Tongue (tissue), 2 donors: ENCODE results near the gene FGF1. TPM values are rescaled to one million over a fixed set of nuclear protein-coding genes. Genes with fewer than 3 reads are reported as not detected.

ENCODE experiments used
- DNase-seq: peaks from one replicate; pipeline ENCODE4 v3.0.0-alpha.2; 2015
- total RNA-seq: library from RNA; depleted of rRNA; stranded (reverse); fragments of >200 nt; gene quantifications from one replicate; pipeline ENCODE4 v1.2.3, GENCODE V29; 2014

FGF1 gene
- total RNA-seq, 1 donor from 2014 or later, result 8.7 TPM

DNA sequence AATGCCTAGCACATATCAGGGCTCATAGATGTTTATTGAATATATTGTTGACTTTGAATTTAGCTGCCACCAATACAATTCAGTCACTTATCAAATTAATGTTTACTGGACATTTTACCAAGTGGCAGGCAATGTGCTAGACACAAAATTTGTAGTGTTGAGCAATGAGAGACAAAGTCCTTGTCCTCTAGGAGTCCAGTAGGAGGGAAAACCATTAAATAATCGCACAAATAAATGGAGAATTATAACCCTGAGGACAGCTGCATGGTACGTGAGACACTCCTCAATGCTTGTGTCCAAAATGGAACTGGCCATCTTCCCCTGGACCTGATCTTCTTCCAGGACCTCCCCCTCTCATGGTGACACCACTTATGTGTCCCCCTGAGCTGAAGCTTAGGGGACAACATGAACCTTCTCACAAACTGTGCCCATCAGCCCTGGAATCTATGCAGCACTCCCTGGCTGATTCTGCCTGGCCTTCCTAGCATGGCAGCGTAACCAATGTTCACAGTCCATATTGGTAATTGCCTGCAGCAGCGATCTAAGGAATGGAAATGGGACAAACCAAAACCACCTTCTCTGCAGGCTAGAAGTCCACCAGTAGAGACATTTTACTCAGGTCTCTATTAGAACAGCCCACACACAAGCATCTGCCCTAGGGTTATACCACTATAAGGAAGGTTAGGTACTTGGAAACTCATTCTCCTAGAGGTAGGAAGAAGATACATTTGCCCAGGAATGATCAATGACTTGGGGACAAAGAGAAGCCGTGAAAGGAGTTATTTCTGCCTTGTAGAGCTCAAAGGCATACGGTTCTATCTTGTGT lies 75.5 kb downstream of the FGF1 start:
- DNase-seq, result no peak

GRCh38 chr5:142609142-142609541 lies 76.7 kb downstream of the FGF1 start:
- DNase-seq, result no peak

GRCh38 chr5:142608081-142608480 lies 77.8 kb downstream of the FGF1 start:
- no peak for DNase-seq

- DNase-seq, result peak; percentile 89
Measured at GRCh38 chr5:142605611-142606010, 80.3 kb downstream of the FGF1 start.

GRCh38 chr5:142602720-142603245 lies 83.1 kb downstream of the FGF1 start:
- DNase-seq, result no peak

DNA sequence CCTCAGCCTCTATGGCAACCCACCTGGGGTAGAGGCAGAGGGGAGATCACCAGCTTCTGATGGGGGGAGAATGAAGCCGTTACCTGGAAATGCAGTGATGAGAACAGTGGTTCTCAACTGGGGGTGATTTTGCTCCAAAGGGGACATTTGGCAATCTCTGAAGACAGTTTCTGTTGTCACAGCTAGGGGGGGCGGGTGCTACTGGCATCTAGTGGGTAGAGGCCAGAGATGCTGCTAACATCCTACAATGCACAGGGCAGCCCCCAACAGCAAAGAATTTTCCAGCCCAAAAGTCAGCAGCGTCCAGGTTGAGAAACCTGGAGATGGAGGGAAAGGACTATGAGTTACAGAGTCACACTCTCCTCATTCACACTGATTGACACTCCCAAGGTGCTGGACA lies 84.5 kb downstream of the FGF1 start:
- no peak for DNase-seq

GRCh38 chr5:142600611-142601358 lies 85.1 kb downstream of the FGF1 start:
- peak; percentile 88 for DNase-seq

DNA sequence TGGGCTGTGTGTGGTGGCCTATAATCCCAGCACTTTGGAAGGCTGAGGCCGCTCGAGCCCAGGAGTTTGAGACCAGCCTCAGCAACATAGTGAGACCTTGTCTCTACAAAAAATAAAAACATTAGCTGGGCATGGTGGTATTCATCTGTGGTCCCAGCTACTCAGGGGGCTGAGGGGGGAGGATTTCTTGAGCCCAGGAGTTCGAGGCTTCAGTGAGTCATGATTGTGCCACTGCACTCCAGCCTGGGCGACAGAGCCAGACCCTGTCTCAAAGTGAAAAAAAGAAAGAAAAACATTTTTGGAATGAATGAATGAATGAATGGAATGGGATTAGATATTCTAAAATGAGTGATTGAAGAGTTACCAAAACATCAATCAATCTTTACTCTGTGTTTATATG lies 85.8 kb downstream of the FGF1 start:
- DNase-seq, result no peak

DNA sequence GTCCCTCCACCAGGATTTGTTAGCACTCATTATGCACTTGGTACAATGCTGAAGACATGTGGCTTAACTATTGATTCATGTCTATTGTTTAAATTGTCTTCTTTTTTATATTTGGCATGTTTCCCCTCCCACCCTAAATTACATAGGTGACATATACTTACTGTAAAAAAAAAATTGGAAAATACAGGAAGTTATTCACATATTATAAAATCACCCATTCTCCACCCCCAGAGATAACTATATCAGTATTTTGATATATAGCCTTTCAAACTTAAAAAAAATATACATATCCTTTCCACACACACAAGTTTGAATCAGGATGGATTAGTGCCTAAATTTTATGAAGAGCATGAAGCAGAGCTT lies 87.6 kb downstream of the FGF1 start:
- DNase-seq, result no peak

DNA sequence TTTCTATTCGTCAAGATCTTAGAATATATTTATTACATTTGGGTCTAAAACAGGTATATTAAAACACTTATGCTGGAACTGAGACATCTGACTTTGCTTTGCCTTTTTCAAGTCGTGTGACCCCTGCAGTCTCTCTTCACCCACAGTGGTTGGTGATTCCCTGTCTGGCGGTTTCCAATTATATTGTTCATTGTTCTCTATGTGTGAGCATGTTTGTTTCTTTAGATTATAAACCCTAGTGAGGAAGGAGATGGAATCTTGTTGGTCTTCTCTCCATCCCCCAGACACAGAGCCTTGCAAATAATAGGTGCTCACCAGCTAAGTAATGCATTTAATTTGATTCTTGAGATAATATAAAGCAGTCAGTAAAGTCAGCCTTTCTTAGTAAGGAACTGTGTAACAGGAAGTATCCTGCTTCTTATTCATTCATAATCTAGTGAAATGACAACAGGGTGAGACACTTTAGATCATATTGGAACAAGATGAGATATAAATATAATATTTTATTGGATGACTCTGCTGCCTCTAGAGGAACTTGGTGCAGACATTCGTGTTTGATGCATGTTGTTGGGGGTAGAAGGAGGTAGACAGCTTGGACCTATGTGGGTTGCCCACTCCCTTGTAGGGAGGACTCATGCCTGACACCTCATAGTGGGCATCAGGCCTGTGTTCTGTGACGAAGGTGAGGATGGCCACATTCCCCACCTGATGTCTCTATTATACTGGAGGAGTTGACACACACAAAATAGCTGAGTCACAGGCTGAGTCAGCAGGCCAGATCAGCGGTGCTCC lies 88.1 kb downstream of the FGF1 start:
- DNase-seq, result no peak

- no peak for DNase-seq
Measured at GRCh38 chr5:142597025-142597424, 88.9 kb downstream of the FGF1 start.

DNA sequence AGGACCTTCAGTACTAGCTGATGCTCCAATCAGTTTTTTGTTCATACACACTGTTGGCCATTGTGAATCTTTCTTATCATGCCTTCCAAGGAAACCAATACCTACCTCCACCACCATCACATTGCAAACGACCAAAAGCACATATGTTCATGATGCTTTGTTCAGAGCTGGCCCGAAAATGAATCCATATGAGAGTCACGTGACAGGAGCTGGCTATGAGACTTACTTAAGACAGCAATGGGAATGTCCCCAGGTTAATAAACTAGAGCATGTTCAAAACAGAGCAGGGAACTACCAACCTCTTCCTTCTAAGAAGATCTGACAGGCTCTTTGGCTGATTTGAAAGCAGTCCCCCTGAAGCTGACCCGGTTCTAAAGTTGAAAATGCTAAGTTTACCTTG lies 93.5 kb downstream of the FGF1 start:
- no peak for DNase-seq

DNA sequence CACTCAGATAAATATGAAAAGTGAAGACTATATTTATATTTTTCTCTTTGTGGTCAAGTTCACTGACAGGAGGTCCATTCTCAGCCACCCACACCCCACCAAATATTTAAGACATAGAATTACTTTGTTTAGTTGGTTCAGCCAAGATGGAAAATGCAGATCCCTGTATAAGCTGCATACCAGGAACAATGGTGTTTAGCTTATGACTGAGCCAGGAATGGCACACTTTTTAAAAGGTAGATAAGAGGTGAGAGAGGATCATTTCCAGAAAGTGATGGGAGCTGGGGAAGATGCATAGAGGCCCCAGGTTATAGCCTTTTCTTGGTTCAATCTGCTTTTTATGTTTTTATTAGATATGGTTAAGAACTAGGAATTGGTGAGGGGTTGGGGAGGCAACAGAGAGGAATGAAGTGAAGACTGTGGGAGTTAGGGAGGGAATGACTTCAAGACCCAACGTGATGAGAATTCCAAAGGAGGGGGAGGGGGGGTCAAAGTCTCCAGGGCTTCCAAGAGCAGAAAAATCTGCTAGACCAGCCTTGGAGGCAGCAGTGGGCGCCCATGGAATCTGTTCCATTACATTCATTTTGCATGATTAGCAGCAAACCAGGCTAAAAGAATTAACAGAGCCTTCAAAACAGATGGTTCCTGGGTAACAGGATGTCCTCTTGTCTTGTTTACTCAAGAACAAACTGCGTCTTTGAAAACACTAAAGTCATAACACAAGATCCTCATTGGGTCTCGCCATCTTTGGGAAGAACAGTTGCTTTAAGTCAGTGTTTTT lies 95.2 kb downstream of the FGF1 start:
- DNase-seq, result no peak

DNA sequence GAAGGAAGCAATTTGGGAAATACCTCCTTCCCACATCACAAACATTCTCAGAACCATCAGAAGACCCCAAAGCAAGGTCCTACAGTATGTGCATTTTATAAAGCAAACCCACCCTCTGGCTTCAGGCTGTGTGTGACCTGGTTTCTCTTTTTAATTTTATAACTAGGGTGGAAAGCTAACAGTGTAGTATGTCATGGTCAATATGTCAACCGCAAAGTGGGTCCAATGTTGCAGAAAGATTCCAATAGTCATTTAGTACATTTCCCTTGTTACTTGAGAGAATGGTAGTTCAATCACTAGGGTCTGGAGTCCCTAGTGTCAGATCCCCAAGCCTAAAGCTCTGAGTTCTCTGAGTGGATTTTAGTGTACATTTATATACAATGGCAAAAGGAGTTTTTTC lies 96.2 kb downstream of the FGF1 start:
- DNase-seq, result no peak

DNA sequence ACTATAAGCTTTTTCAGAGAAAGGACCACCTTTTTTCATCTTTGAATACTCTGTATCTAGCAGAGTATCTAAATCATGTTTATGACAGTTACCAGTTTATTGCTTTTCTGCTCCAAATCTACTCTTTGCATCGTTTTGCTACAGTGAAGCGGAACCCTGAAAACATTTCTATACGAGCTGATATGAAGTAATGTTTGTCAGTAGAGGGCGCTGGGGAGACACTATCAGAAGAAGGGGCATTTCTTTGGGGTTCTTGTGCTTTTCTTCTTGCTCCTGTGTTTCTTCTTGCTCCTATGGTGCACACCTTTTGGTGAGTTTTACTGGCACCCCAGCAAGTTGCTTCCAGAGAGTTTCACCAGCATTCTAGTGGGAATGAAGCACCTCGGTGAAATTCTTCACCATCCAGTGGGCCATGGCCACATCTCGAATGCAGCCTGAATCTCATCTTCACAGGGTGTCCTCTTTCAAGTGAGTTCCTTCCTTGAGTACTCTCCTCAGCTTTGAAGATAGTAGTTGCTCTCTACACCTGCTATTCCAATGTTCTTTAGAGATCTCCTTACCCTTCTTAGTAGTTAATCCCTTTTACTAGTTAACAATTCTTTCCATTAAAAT lies 98.4 kb downstream of the FGF1 start:
- DNase-seq, result no peak

DNA sequence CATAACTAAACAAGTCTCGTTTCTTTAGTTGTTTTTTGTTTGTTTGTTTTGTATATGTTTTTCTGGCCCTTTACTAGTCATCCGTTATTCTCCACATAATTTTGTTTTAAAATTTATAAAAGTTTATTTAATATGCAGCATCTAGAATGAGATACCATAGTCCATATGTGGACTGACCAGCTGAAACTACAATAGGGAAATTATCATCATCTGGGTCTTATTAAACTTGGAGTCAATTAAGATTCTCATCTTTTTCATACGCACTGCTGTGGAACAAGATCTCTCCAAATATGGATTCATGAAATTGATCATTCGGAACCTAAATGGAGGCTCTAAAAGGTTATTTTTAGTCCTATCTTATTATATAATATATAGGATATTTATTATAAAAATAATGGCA lies 99.3 kb downstream of the FGF1 start:
- DNase-seq, result no peak

GRCh38 chr5:142585451-142585850 lies 100.4 kb downstream of the FGF1 start:
- DNase-seq, result no peak

- DNase-seq, result peak; percentile 64
Measured at GRCh38 chr5:142584891-142585290, 101.0 kb downstream of the FGF1 start.

DNA sequence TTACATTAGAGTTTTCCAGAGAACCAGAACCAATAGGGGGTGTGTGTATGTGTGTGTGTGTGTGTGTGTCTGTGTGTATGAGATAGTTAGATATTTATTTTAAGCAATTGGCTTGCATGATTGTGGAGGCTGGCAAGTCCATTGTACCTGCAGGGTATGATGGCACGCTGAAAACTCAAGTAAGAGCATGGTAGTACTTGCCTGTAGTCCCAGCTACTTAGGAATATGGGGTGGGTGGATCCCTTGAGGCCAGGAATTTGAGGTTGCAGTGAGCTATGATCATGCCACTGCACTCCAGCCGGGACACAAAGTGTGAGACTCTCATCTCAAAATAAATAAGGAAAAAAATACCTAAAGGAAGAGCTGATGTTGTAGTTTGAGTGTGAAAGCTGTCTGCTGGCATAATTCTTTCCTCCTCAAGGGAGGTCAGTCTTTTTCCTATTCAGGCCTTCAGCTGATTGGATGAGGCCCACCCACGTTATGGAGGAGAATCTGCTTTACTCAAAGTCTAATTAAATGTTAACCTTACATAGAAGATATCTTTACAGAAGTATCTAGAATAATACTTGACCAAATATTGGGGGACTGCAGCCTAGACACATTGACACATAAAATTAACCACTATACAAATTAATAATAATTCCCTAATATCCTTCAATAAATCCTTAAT lies 107.6 kb downstream of the FGF1 start:
- DNase-seq, result no peak

- no peak for DNase-seq
Measured at GRCh38 chr5:142576804-142577203, 109.1 kb downstream of the FGF1 start.

GRCh38 chr5:142576303-142576702 lies 109.6 kb downstream of the FGF1 start:
- no peak for DNase-seq
